HepG2 (cell line): ENCODE measurements around the gene HSDL1. TPM values are rescaled to one million over a fixed set of nuclear protein-coding genes. Genes with fewer than 3 reads are reported as not detected.

Experiments used
- CBFB ChIP-seq: sonication (generic); formaldehyde crosslinking; IDR thresholded peaks from 2 replicates; pipeline ENCODE4 v1.4.0; 2020; ENCODE audit warnings: missing genetic modification reagents
- EED ChIP-seq: sonication (generic); formaldehyde crosslinking; IDR thresholded peaks from 2 replicates; pipeline ENCODE4 v1.5.0; 2020; ENCODE audit warnings: mild to moderate bottlenecking, missing genetic modification reagents
- FOXC1 ChIP-seq: sonication (generic); formaldehyde crosslinking; IDR thresholded peaks from 2 replicates; pipeline ENCODE4 v1.8.0; 2022; ENCODE audit warnings: mild to moderate bottlenecking, missing genetic modification reagents, borderline replicate concordance
- RFXAP ChIP-seq: sonication (generic); formaldehyde crosslinking; IDR thresholded peaks from 2 replicates; pipeline ENCODE4 v1.4.0; 2020; ENCODE audit warnings: missing genetic modification reagents, borderline replicate concordance
- SMC3 ChIP-seq: IDR thresholded peaks from 2 replicates; pipeline ENCODE4 v1.6.1; 2011; ENCODE audit warnings: low read length, improper control_type of control experiment
- SOX13 ChIP-seq, 3 experiments: fragments of 450-650 bp in 1 of 3; sonication (generic) in 1 of 3; formaldehyde crosslinking in 1 of 3; IDR thresholded peaks in 2 of 3; conservative IDR thresholded peaks in 1 of 3; 2 replicates each; pipeline versions ENCODE4 v1.5.0 to v1.6.1; 2016 to 2020; ENCODE audit warnings: antibody characterized with exemption in 1 of 3, mild to moderate bottlenecking in 1 of 3, missing compliant biosample characterization in 1 of 3, missing genetic modification reagents in 1 of 3, moderate library complexity in 1 of 3
- SRY ChIP-seq: sonication (generic); formaldehyde crosslinking; IDR thresholded peaks from 2 replicates; pipeline ENCODE4 v1.8.0; 2022; ENCODE audit warnings: mild to moderate bottlenecking, missing genetic modification reagents
- TAF1 ChIP-seq: sonication (generic); formaldehyde crosslinking; IDR thresholded peaks from 2 replicates; pipeline ENCODE4 v1.4.0; 2020; ENCODE audit warnings: missing genetic modification reagents
- TOE1 ChIP-seq: sonication (generic); formaldehyde crosslinking; IDR thresholded peaks from 2 replicates; pipeline ENCODE4 v1.4.0; 2020; ENCODE audit warnings: mild to moderate bottlenecking, missing genetic modification reagents
- ZBTB20 ChIP-seq: sonication (generic); formaldehyde crosslinking; IDR thresholded peaks from 2 replicates; pipeline ENCODE4 v1.8.1; 2023; ENCODE audit warnings: missing genetic modification reagents, low read depth, mild to moderate bottlenecking, borderline replicate concordance
- ZNF292 ChIP-seq: sonication (generic); formaldehyde crosslinking; IDR thresholded peaks from 2 replicates; pipeline ENCODE4 v1.8.1; 2022; ENCODE audit warnings: mild to moderate bottlenecking, low read depth, missing genetic modification reagents, borderline replicate concordance
- ZNF607 ChIP-seq: sonication (generic); formaldehyde crosslinking; IDR thresholded peaks from 2 replicates; pipeline ENCODE4 v1.5.1; 2020; ENCODE audit warnings: missing genetic modification reagents, mild to moderate bottlenecking, borderline replicate concordance
- polyA plus RNA-seq, 8 experiments: library from polyadenylated mRNA; depleted of rRNA in 3 of 8; stranded (reverse) in 7 of 8; unstranded in 1 of 8; fragments of >200 nt; fragmentation: Illumina TruSeq in 4 of 8; extraction: Trizol in 4 of 8; gene quantifications; 2 replicates each; pipeline versions ENCODE4 v1.2.1 to v1.2.3, GENCODE V29; 2011 to 2016; ENCODE audit warnings: low read depth in 4 of 8, missing spikeins in 1 of 8, mixed read lengths in 1 of 8; ENCODE audit not compliant: insufficient read depth in 1 of 8
- total RNA-seq, 5 experiments: library from RNA; depleted of rRNA; stranded (reverse); fragments of >200 nt; fragmentation: Illumina TruSeq; extraction: Trizol; gene quantifications; 2 replicates each; pipeline ENCODE4 v1.2.3, GENCODE V29; 2016; ENCODE audit warnings: low read depth in 1 of 5
- TF ChIP-seq, protein P1 (sequence below): sonication (generic); formaldehyde crosslinking; IDR thresholded peaks from 2 replicates; pipeline ENCODE4 v1.8.1; 2023; ENCODE audit warnings: mild to moderate bottlenecking, inconsistent platforms, moderate library complexity, missing genetic modification reagents, borderline replicate concordance
- TF ChIP-seq, protein P2 (sequence below), 2 experiments: sonication (generic) in 1 of 2; formaldehyde crosslinking in 1 of 2; IDR thresholded peaks; 2 replicates each; pipeline versions ENCODE4 v1.4.0 to v1.6.1; 2016 to 2020; ENCODE audit warnings: borderline replicate concordance in 1 of 2, low read depth in 1 of 2, mild to moderate bottlenecking in 1 of 2, missing genetic modification reagents in 1 of 2
- TF ChIP-seq, protein P3 (sequence below): sonication (generic); formaldehyde crosslinking; IDR thresholded peaks from 2 replicates; pipeline ENCODE4 v1.8.0; 2023; ENCODE audit warnings: mild to moderate bottlenecking, missing genetic modification reagents
- TF ChIP-seq, protein P4 (sequence below): sonication (generic); formaldehyde crosslinking; IDR thresholded peaks from 2 replicates; pipeline ENCODE4 v1.4.0; 2020; ENCODE audit warnings: missing genetic modification reagents
- TF ChIP-seq, protein P5 (sequence below): sonication (generic); formaldehyde crosslinking; IDR thresholded peaks from 2 replicates; pipeline ENCODE4 v1.4.0; 2020; ENCODE audit warnings: missing genetic modification reagents

HSDL1 gene
- total and polyA plus RNA-seq, 2 of the 13 experiments (the other 11 are each of a cell fraction or from before 2014, with no cell fraction given): 49.2 to 49.7 TPM

DNA sequence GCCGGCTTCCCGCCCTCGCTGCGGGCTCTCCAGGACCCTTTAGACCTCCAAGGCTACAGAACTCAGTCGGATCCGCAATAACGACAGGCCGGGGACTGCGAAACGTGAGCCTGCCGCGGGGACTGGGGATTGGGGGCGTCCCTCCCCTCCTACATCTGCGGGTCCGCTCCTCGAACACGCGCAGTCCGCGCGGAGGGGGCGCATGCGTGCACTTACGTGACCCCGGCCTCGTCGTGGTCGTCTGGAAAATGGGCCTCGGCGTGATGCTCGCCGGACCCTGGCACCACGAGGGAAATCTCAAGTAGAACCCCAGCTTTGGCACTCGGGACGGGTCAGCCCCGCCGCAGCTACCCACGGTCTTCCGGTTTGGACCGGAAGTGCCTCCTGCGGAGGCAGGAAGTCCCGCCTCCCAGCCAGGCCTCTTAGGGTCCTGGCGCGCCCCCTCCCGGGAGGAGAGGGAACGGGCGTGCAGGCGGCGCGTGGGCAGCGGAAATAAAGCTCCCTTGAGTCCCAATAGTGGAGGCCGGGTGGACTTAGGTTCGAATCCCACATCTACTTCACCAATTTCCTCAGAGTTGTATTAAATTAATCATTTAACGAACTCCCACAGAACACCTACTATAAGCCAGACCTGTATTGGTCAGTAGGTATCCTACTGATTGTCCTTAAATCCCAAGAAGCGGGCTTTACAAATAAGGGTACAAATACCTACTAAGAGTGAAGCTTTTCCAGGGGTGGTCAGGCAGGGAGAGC, 41.9 kb upstream of the HSDL1 start, which contains the start of gene TAF1C (continued):
- TF ChIP-seq, protein P1, sequence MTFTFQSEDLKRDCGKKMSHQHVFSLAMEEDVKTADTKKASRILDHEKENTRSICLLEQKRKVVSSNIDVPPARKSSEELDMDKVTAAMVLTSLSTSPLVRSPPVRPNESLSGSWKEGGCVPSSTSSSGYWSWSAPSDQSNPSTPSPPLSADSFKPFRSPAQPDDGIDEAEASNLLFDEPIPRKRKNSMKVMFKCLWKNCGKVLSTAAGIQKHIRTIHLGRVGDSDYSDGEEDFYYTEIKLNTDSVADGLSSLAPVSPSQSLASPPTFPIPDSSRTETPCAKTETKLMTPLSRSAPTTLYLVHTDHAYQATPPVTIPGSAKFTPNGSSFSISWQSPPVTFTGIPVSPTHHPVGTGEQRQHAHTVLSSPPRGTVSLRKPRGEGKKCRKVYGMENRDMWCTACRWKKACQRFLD (CRISPR knock-in tag): peak; percentile 90
- TF ChIP-seq, protein P2, sequence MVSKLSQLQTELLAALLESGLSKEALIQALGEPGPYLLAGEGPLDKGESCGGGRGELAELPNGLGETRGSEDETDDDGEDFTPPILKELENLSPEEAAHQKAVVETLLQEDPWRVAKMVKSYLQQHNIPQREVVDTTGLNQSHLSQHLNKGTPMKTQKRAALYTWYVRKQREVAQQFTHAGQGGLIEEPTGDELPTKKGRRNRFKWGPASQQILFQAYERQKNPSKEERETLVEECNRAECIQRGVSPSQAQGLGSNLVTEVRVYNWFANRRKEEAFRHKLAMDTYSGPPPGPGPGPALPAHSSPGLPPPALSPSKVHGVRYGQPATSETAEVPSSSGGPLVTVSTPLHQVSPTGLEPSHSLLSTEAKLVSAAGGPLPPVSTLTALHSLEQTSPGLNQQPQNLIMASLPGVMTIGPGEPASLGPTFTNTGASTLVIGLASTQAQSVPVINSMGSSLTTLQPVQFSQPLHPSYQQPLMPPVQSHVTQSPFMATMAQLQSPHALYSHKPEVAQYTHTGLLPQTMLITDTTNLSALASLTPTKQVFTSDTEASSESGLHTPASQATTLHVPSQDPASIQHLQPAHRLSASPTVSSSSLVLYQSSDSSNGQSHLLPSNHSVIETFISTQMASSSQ (IDR thresholded peaks at IDR 0.05; ENCODE audit: low read depth): 0 out of 2 replicates have a peak, but pooled peaks have one; percentile 26
- TF ChIP-seq, protein P2 (CRISPR knock-in tag; IDR thresholded peaks at IDR 0.05; ENCODE audit: borderline replicate concordance): no peak; the same call in 1 of the 2 replicates
- TF ChIP-seq ZNF607 (CRISPR knock-in tag): peak; percentile 80; the same call in 1 of the 2 replicates
- peak; percentile 85 for TF ChIP-seq TAF1 (CRISPR knock-in tag)
- peak; percentile 87 for TF ChIP-seq SRY (CRISPR knock-in tag)
- peak; percentile 82; the same call in 1 of the 2 replicates for TF ChIP-seq RFXAP (CRISPR knock-in tag)
- TF ChIP-seq TOE1 (CRISPR knock-in tag): no peak; the same call in 1 of the 2 replicates
- peak; percentile 62; the same call in 1 of the 2 replicates for TF ChIP-seq ZNF292 (CRISPR knock-in tag)
- no peak for TF ChIP-seq SOX13 (IDR thresholded peaks at IDR 0.05)
- TF ChIP-seq SOX13 (CRISPR knock-in tag; conservative IDR thresholded peaks at IDR 0.05 in 1 of 2, IDR thresholded peaks at IDR 0.05 in 1 of 2): 0 out of 4 replicates have a peak, but pooled peaks of 1 of the 2 experiments have one; percentile 19
- peak; percentile 91; the same call in 1 of the 2 replicates for TF ChIP-seq CBFB (CRISPR knock-in tag)
- TF ChIP-seq EED: 0 out of 2 replicates have a peak, but pooled peaks have one; percentile 25
- TF ChIP-seq, protein P3, sequence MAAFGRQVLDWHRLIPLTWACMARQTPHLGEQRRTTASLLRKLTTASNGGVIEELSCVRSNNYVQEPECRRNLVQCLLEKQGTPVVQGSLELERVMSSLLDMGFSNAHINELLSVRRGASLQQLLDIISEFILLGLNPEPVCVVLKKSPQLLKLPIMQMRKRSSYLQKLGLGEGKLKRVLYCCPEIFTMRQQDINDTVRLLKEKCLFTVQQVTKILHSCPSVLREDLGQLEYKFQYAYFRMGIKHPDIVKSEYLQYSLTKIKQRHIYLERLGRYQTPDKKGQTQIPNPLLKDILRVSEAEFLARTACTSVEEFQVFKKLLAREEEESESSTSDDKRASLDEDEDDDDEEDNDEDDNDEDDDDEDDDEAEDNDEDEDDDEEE (CRISPR knock-in tag): peak; percentile 97; the same call in 1 of the 2 replicates
- TF ChIP-seq FOXC1 (CRISPR knock-in tag): peak; percentile 71
- TF ChIP-seq ZBTB20: peak; percentile 84; the same call in 1 of the 2 replicates
- peak; percentile 25; the same call in 1 of the 2 replicates for TF ChIP-seq SMC3
- TF ChIP-seq, protein P4, sequence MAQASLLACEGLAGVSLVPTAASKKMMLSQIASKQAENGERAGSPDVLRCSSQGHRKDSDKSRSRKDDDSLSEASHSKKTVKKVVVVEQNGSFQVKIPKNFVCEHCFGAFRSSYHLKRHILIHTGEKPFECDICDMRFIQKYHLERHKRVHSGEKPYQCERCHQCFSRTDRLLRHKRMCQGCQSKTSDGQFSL (CRISPR knock-in tag): peak; percentile 78; the same call in 1 of the 2 replicates
- TF ChIP-seq, protein P5, sequence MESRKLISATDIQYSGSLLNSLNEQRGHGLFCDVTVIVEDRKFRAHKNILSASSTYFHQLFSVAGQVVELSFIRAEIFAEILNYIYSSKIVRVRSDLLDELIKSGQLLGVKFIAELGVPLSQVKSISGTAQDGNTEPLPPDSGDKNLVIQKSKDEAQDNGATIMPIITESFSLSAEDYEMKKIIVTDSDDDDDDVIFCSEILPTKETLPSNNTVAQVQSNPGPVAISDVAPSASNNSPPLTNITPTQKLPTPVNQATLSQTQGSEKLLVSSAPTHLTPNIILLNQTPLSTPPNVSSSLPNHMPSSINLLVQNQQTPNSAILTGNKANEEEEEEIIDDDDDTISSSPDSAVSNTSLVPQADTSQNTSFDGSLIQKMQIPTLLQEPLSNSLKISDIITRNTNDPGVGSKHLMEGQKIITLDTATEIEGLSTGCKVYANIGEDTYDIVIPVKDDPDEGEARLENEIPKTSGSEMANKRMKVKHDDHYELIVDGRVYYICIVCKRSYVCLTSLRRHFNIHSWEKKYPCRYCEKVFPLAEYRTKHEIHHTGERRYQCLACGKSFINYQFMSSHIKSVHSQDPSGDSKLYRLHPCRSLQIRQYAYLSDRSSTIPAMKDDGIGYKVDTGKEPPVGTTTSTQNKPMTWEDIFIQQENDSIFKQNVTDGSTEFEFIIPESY (CRISPR knock-in tag): peak; percentile 75
